Airway epithelial cell (primary cell): ENCODE data around the gene SH3GL3. TPM values are rescaled to one million over a fixed set of nuclear protein-coding genes. Genes with fewer than 3 reads are reported as not detected.

ENCODE experiments used
- total RNA-seq: library from RNA; depleted of rRNA; stranded (reverse); fragments of >200 nt; gene quantifications from 2 replicates; pipeline ENCODE4 v1.2.3, GENCODE V29; 2015

The SH3GL3 gene, protein sequence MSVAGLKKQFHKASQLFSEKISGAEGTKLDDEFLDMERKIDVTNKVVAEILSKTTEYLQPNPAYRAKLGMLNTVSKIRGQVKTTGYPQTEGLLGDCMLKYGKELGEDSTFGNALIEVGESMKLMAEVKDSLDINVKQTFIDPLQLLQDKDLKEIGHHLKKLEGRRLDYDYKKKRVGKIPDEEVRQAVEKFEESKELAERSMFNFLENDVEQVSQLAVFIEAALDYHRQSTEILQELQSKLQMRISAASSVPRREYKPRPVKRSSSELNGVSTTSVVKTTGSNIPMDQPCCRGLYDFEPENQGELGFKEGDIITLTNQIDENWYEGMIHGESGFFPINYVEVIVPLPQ
- 0.60 and 1.7 TPM in 2 replicates for total RNA-seq

GRCh38 chr15:83446904-83447709, at the start of gene SH3GL3:
Gene SH3GL3 (plus strand): TSS chr15:83447341. CDS start chr15:83447534, 193 bp downstream.

DNA sequence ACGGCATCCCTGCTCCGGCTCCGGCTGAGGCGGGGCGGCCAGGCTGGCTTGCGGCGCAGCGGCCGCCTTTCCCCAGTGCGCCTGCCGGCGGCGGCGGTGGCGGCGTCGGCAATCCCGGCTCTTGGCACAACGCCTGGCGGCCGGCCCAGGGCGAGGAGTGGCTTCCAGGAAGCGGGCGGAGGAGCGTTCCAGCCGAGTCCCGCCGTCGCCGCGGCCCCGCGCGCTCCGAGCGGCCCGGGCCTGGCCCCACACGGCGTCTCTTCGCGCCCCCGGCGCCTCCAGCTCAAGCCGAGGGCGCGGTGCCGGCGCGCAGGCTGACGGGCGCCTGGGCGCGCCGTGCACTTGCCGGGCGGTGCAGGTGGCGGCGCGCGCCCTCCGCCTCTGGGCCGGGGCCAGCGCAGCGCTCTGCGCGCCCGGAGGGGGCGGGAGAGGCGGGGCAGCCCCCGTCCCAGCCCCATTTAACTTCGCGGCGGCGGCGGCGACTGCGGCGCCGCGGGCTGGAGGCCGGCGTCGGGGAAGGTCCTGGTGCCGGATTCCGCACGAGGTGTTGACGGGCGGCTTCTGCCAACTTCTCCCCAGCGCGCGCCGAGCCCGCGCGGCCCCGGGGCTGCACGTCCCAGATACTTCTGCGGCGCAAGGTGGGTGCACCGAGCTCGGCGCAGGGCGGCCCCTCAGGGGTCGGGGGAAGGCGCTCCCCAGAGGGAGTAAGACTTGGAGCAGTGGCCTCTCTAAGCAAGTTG, 206.7 kb downstream of the SH3GL3 start, which contains the start of gene ADAMTSL3:
Gene ADAMTSL3, plus strand, starts transcription at position 485 of the 740 bp plus-strand sequence. CDS start 1,639 bp downstream, outside the sequence.

Other genes with a start within 250 kb of the SH3GL3 start
- gene HDGFL3, start 239.5 kb upstream of the SH3GL3 start, total RNA-seq: 35.9 and 48.4 TPM in 2 replicates
- 47.4 and 74.7 TPM in 2 replicates for gene BNC1, start 162.7 kb upstream of the SH3GL3 start, total RNA-seq
- 0.65 and 0.92 TPM in 2 replicates for gene ADAMTSL3, start 206.8 kb downstream of the SH3GL3 start, total RNA-seq